Activated CD8-positive, alpha-beta memory T cell treated with anti-CD3 and anti-CD28 coated beads, Interleukin-2, amount 50 U/mL, for 4 hours (primary cell): ENCODE data around the gene SPEM3.

Experiments
- DNase-seq: peaks from one replicate; pipeline ENCODE4 v3.0.0-alpha.2; 2020

Gene SPEM3

DNA sequence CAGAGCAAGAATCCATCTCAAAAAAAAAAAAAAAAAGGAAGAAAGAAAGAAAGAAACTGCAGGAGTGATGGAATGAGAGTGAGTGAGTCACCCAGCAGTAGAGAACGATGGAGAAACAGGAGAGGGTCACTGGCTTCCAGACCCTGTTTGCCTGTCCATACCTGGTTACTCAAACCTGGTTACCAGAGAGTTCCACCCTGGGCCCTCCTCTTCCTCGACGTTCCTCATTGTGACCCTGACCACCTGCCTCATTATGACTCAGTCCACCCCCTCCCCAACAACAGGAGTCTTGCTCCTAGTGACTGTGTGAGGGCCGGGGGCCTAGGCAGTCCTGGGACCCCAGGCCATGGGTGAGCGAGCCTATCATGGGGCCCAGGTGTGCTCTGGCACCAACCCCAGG is at the start of gene SPEM3:
Gene SPEM3, plus strand, starts transcription at position 301 of the 400 bp plus-strand sequence. Its CDS starts 46 bp downstream, at position 347.
- DNase-seq: no peak

DNA sequence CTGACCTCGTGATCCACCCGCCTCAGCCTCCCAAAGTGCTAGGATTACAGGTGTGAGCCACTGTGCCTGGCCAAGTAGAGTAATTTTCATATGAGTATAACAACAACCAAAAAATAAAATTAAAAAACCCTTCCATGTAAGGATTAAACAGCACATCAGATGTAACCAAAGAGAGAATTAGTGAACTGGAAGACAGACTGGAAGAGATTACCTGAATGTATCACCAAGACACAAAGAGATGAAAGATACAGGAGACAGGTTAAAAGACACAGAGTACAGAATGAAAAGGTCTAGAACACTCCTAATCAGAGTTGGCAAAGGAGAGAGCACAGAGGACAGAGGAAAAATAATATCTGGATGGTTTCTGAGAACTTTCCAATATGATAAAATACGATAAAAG is 49.5 kb upstream of the SPEM3 start:
- DNase-seq: no peak

DNA sequence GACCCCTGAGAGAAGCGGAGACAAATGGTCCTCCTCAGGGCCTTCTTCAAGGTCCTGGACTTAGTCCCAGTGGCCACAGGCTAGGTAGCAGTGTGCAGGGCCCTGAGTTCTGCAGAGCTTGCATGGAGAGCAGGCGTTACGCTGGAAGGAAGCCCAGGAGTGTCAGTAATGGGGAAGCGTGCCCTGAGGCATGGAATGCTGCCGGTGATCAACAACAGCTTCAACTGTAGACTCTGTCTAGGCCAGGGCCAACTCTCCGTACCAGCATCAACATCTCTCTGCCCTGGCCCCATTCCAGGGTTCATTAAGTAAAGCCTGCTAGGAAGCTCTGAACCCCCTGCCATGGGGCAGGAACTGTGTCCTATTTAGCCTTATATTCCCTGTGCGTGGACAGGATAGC is 48.3 kb upstream of the SPEM3 start:
- DNase-seq: no peak

DNA sequence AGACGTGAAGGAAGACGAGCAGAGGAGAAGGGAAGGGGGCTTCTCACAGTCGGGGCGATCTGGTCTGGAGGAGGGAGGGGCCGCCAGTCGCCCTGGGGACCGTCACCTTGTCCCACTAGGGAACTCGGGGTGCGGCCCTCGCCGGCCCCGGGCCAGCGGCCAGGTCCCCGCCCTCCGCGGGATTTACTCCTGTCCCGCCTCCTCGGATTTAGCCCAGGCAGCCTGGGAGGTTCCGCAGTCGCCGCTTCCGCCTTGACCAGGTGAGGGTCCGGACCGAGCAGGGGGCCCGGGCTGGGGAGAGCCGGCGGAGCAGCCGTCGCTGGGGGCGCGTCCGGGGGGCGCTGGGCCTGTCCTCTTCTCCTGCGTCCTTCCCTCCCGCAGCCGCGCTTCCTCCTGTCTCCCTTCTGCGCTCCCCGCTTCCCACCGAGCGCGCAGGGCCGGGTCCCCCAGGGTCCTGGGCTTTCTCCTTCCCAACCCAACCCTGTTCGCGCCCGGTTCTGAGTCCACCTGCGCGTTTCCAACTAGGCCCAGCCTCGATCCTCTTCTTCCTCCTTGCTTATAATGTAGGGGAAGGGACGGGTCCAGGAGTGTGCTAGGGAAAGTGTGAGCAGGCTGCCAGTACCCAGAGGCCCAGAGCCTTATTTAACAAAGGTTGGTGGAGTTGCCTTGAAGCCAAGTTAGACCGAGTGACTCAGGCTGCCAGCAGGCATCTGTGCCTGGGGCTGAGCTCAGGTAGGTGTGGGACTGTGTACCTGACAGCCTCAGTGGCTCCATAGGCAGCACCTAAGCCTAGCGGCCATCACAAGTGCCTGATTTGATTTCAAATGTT is 47.6 kb upstream of the SPEM3 start, which contains the start of gene TNK1:
Gene TNK1, plus strand, starts transcription at position 235 of the 829 bp plus-strand sequence. CDS start 1,838 bp downstream, outside the sequence.
- DNase-seq: no peak

DNA sequence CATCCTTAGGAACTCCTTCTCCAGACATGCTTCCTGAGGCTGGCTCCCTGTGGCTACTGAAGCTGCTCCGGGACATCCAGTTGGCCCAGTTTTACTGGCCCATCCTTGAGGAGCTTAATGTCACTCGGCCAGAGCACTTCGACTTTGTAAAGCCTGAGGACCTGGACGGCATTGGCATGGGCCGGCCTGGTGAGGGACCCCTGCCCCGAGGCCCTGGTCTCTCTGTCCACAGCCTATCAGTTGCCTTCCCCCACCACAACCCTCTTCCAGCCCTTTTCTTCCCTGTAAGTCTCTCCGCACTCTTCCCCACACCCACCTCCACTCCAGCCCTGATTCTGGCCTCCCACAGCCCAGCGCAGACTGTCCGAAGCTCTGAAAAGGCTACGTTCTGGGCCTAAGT is 45.8 kb upstream of the SPEM3 start:
- no peak for DNase-seq

DNA sequence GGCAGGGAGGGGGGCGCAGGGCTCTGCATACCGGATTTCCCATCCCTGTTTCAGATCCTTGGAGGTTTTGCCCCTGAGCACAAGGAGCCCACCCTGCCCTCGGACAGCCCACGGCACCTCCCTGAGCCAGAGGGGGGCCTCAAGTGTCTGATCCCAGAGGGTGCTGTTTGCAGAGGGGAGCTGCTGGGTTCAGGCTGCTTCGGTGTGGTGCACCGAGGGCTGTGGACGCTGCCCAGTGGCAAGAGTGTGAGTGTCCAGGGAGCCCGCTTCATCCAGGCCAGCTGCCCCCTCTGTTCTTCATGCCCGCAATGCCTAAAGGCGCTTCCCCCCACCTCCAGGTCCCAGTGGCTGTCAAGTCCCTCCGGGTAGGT is 45.3 kb upstream of the SPEM3 start:
- no peak for DNase-seq

DNA sequence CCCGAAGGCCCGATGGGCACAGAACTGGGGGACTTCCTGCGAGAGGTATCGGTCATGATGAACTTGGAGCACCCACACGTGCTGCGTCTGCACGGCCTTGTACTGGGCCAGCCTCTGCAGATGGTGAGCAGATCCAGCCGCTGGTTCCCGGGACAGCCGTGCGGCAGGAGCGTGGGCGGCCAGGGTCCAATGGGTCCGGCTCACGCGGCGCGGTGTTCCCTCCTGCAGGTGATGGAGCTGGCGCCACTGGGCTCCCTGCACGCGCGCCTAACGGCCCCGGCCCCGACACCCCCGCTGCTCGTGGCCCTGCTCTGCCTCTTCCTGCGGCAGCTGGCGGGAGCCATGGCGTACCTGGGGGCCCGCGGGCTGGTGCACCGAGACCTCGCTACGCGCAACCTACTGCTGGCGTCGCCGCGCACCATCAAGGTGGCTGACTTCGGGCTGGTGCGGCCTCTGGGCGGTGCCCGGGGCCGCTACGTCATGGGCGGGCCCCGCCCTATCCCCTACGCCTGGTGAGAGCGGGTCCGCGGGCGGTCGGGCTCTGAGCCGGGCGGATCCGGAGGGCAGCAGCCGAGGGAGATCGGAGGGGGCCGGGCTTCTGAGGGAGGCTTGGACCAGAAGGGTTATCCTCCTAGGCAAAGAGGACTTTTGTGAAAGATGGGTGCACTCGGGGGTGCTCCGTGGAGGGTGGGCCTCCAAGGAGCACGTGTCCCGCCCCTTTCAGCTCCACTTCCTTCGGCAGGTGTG is 44.7 kb upstream of the SPEM3 start:
- peak; percentile 80 for DNase-seq

DNA sequence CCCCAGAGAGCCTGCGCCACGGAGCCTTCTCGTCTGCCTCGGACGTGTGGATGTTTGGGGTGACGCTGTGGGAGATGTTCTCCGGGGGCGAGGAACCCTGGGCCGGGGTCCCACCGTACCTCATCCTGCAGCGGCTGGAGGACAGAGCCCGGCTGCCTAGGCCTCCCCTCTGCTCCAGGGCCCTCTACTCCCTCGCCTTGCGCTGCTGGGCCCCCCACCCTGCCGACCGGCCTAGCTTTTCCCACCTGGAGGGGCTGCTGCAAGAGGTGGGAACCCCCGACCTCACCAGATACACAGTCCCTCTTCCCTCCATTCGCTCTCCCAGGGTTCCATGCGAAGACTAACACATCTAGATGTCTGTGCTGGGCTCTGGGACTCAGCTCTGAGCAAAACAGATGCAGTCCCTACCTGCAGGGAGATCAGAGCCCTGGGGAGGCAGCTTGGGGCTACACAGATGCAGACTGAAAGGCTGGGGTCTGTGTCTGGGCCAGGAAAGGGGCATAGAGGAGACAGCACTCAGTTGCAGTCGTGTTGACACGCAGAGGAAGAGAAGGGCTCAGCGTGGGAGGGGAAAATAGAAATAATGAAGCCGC is 44.1 kb upstream of the SPEM3 start:
- no peak for DNase-seq

DNA sequence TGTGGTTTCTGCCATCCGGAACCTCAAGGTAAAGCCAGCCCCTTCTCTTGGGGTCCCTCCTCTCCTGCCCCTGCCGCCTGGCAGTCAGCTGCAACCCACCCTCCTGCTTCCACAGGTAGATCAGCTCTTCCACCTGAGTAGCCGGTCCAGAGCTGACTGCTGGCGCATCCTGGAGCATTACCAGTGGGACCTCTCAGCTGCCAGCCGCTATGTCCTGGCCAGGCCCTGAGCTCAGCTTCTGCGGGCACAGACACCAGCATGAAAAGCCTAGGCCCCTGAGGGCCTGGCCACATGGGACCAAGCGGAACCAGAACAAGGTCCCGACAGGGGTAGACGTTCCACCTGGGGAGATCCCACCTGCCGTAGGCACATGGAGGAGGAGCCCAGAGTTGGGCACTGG is 39.8 kb upstream of the SPEM3 start:
- no peak for DNase-seq

DNA sequence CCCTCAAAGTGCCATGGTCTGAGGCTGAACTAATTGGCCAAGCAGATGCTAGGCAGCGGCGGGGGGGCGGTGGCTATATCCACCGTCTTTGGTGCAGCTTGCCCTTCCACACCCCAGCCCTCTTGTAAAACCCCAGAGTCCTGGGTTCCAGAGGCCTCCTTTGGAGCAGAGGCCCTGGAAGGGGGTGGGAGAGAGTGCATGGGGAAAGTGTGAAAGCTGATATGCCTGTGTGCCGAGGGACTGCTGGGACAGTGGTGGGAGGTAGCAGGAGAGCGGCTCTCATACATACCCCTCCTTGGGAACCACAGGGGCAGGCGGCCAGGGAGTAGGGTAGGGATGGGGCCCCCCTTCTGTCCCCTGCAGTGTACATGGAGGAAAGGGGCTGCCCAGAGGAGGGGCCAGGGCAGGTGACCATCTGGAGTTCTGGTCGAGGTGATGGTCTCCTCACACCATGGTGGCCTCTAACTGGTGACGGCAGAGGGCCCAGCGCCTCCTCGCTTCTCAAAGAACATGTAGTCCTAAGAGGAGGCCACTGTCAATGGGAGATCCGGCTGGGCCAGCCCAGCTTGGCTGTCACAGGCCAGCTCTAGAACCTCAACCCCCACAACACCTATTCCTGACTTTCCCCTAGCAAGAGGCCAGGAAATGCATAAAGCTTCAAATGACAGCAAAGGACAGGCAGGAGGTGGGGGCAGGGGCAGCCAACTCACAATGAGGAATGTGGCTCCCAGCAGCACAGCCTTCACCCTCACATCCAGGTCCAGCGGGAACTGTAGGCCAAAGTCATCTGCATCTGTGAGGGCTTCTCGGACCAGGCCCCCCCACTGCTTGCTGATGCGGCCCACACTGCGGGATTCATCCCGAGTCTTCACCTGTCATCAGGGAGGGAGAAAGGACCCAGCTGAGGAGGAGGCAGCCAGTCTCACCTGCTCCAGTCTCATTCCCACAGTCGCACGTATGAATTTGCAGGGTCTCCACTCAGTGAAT is 38.4 kb upstream of the SPEM3 start:
- no peak for DNase-seq

DNA sequence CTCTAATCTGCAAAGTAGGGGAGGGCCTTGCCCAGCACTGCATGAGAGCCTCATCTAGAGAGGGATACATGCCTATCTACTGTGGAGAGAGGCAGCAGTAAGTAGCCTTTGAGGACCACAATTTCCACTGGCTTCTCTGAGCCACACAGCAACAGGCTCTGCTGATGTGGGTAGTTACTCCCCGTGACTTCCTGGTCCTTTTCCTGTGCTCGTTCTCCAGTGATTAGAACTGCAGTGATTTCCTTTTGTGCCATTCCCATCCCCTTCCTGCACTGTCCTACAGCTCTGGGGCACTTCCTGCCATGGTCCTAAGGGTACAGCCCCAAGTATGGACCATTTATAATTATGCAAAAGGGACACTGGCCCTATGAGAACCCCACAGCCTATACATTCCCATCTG is 37.4 kb upstream of the SPEM3 start:
- DNase-seq: no peak

DNA sequence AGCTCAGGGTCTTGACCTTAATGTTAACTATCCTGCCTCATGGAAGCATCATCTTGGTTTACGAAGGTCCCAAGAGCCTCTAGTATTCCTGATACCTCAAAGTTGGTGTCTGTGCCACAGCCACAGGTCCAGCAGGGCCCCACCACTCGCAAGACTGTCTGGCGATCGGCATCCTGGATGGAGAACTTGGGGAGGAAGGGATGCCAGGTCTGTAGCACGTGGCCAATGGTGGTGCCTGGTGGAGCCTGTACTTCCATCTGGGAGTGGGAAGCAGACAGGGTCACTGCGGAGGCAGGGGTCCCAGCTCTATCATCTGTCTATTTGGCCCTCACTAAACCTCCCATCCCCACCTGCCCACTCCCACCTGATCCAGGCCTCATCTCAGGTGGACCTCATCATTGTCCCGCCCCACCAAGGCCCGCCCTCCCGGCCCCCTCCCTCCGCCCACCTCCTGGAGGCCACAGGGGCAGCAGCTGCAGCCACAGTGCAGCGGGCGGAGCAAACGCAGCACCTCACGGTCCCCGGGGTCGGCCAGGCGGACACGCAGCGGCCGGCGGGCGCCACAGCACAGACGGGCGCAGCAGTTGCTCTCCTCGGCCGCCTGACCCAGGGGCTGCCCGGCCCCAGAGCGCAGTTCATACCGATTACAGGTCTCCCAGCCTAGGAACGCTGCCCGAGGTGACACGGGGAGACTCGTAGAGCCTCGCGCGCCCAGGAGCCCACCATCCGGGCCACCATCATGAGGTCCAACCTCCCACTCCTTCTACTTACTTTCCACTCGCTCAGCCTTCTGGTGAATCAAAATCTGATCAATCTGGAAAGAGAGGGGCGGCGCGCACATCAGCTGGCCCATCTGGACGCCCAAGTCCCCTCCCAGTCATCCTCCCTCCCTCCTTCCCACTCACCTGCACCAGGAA is 35.7 kb upstream of the SPEM3 start:
- no peak for DNase-seq

DNA sequence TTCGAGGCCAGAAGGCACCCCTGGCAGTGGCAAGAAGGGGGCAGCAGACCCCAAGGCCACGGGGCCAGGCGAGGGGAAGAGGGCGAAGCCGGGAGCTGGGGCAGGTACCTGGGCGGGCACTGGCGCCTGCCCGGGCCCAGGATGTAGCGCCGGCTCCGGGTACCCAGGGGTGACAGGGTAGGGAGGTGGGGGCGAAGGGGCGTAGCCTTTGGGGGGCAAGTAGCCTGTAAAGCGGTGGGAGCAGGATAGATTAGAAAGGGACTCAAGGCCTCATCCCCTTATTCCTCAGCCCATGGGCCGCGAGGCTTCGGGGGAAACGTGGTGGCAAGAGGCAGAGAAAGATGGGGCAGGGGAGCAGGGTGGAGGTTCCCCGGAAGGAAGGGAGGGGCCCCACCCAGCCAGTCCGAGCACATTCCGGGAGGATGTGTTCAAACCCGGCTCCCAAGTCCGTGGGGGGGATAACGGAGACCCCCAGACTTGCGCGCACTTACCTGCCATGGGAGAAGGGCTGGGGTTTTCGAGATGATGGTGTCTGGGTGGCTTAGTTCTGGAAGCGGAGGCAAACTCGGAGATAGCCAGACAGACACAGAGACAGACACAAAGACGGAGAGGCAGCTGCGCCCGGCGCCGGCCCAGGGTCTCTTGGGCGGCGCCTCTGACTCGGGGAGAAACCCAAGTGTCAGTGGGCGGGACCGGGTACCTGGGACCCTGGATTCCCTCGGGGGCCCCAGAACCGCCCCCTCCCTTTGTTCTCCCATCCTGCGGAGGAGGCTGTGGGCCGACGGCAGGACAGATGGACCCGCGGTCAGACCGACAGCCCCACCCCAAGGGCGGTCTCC is 34.8 kb upstream of the SPEM3 start:
- DNase-seq: peak; percentile 71

DNA sequence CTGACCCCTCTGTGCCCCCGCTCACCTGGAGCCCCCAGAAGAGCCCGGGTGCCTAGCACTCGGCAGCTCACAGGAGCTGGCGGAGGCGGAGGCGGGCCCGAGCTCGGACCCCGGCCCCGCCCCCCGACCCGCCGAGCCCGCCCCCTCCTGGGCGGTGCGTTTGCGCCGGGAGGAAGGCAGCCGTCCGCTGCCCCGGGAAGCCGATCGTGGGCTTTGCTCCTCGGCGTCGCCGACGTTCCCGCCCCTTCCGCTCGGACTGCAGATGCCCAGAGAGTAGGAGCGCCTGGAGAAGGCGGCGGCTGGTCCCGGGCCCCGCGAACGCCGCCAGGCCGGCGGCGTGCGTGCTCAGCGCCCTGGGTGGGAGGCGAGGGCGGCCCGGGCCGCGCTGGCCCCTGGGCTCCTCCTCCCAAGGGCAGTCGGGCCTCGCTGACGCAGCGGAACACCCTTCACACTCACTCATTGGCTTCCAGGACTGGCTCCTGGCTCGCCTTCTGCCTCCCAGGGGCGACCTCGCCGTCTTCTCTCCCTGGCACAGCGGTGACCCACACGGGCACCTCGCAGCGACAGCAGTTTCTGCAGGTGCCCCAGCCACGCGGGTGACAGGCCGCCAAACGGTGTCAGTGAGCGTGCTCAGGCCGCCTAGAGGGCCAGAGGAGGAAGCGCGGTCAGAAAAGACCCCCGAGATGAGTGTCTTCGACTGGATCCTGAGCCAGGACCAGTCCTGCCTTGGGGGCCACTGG is 34.0 kb upstream of the SPEM3 start, which contains the start of gene PLSCR3:
Gene PLSCR3, minus strand, starts transcription at position 74 of the 740 bp plus-strand sequence. CDS start 415 bp downstream, outside the sequence.
- DNase-seq: peak; percentile 84

DNA sequence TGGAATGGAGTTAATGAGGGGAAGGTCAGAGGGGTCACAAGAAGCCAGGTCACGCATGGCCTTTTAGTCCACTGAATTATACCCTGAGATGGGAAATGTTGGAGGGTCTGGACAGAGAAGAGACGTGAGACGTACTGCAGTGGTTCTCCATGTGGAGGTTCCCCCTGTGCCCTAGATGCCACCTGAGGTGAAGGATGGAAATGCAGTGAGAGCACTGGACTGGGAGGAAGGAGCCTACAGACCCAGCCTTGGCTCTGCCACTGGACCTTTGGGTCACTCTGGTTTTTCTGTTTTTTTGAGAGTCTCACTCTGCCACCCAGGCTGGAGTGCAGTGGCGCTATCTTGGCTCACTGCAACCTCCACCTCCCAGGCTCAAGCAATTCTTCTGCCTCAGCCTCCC is 32.5 kb upstream of the SPEM3 start:
- DNase-seq: no peak

DNA sequence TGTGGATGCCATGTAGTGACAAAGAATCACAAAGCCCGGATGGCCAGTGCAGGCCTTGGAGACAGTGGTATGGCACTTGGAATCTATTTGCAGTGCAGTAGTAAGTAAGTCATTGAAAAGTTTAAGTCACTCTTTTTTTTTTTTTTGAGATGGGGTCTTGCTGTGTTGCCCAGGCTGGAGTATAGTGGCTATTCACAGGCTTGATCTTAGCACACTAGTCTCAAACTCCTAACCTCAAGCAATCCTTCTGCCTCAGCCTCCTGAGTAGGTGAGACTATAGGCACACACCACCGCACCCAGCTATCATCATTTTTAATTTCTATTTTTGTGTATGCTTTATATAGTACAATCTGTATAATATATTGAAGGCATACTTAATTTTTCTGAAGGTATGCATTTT is 30.0 kb upstream of the SPEM3 start:
- no peak for DNase-seq

DNA sequence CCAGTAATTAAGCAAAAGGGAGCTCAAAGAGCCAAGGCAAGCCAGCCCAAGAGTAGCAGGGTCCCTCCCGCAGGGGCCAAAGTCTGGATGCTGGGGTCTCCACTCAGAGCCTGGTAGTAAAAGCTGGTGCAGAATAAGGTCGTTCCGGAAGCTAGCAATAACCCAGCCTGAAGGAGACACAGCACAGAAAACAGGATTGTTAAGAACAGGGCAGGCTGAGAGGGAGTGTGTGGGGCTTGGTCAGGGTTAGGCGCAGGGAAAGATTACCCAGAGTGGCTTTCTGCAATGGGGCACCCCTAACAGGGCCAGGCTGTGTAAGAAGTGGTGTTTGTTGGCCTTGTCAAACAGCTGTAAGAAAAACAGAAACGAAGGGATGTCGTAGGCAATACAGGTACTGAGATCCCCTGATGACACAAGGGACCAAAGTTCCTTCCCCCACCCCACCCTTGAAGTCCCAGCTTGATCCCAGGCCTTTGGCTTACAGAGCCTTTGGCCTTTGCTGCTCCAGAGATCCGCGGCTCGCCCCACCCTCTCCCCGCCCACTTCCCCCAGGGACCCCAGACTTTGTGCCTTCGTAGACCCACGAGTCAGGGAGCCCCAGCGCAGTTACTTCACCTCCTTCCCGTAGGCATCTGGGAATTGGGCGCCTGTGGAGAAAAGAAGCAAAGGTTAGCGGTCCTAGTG is 25.5 kb upstream of the SPEM3 start:
- peak; percentile 38 for DNase-seq

DNA sequence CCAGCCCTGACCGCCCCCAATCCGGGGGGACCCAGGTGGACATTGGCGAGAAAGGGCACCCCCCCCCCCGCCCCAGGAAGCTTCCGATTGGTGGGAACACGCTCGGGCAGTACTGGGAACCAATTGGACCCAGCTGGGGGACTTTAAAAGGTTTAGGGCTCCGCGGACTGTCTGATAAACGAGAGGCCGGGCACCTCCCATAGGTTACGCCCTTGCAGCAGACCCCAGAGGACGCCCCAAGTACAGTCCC is 25.0 kb upstream of the SPEM3 start:
- DNase-seq: no peak
